ENCODE data around the gene PPFIBP2. TPM values are rescaled to one million over a fixed set of nuclear protein-coding genes. Genes with fewer than 3 reads are reported as not detected.

The PPFIBP2 gene
- total and polyA plus RNA-seq, 2 donors (not counting 1 experiment from before 2014, with no cell fraction given): 22.3 to 175 TPM

DNA sequence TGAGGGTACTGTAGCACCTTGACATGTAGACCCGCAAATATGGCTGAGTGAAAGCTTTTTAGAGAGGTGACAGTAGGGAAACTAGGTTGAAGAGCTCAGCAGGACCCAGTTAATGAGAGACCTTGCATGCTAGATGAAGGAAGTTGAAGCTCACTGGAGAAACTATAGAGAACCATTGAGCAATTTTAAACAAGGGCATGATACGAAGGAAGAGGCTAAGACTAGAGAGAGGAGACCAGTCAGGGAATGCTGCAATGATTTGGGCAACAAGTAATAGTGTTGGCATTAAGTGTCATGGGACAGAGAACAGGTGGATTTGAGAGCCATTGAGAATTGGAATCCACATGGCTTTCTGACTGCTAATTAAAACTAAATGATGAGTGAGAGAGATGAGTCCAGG is 24.4 kb upstream of the PPFIBP2 start:
- H3K9me3 ChIP-seq (ENCODE audit: control extremely low read depth in 1 of 3, control insufficient read depth in 2 of 3, insufficient read depth in 1 of 3, low read length in 2 of 3): no peaks in the 10 kb centered on the region
- H3K4me2 ChIP-seq (replicated peaks; ENCODE audit: low read depth, low read length, poor library complexity, severe bottlenecking): no peak overlapping the region
- H3K79me2 ChIP-seq (ENCODE audit: control insufficient read depth, insufficient read depth, low read length): peaks cover 13% of the 10 kb centered on the region
- no peaks in the 10 kb centered on the region for H3K36me3 ChIP-seq (replicated peaks in 1 of 2; ENCODE audit: control extremely low read depth in 1 of 2, control insufficient read depth in 1 of 2, extremely low read depth in 1 of 2, insufficient read depth in 2 of 2, low read length in 1 of 2)
- ChIA-PET POLR2A (no interaction called here), CTCF (interaction anchor here (2.8 kb wide), 1 partner anchor 47 kb away, joined by 7 read pairs; no protein-coding TSS in a partner anchor)
- intact Hi-C loops (cut with micrococcal nuclease): no loop called here
- Mint-ChIP-seq H3K4me3 (no peak overlapping the region), H3K9me3 (ENCODE audit: insufficient read depth) (no peaks in the 10 kb centered on the region), H3K27me3 (no peaks in the 10 kb centered on the region), H3K4me1 (peaks cover 23% of the 10 kb centered on the region), H3K27ac (no peak overlapping the region)
- H2AFZ ChIP-seq (ENCODE audit: insufficient read depth, low read depth, low read length, poor library complexity, severe bottlenecking): no peak overlapping the region
- ATAC-seq (ENCODE audit: low read depth) (no peak), DNase-seq (no peak)
- TF ChIP-seq CTCF (IDR thresholded peaks at IDR 0.05): no peak
- no peak for TF ChIP-seq EZH2 (IDR thresholded peaks at IDR 0.05; ENCODE audit: borderline replicate concordance, insufficient read depth, low read depth, low read length, poor library complexity, severe bottlenecking)
- H3K4me3 ChIP-seq (ENCODE audit: control extremely low read depth in 1 of 5, extremely low read depth in 1 of 5, insufficient read depth in 1 of 5, low read depth in 2 of 5, low read length in 4 of 5): no peak overlapping the region
- no peak overlapping the region for H3K9ac ChIP-seq (ENCODE audit: low read length)
- H3K27me3 ChIP-seq (replicated peaks in 1 of 4; ENCODE audit: control extremely low read depth in 1 of 4, control insufficient read depth in 3 of 4, insufficient read depth in 4 of 4, low read length in 3 of 4): no peaks in the 10 kb centered on the region
- H3K27ac ChIP-seq (ENCODE audit: low read length in 2 of 2): no peak overlapping the region
- 86% methylated on average over 2 of the region's 2 CpGs for WGBS (ENCODE audit: insufficient coverage)
- no peaks in the 10 kb centered on the region for H4K20me1 ChIP-seq (ENCODE audit: control insufficient read depth, insufficient read depth, low read length, poor library complexity, severe bottlenecking)
- peaks cover 24 to 25% of the 10 kb centered on the region in 2 donors for H3K4me1 ChIP-seq (ENCODE audit: control insufficient read depth in 2 of 2, insufficient read depth in 2 of 2, low read length in 2 of 2)

GRCh38 chr11:7490054-7490453 is 23.7 kb upstream of the PPFIBP2 start:
- H3K36me3 ChIP-seq (replicated peaks in 1 of 2; ENCODE audit: control extremely low read depth in 1 of 2, control insufficient read depth in 1 of 2, extremely low read depth in 1 of 2, insufficient read depth in 2 of 2, low read length in 1 of 2): no peaks in the 10 kb centered on the region
- ATAC-seq (ENCODE audit: low read depth) (no peak), DNase-seq (no peak)
- intact Hi-C loops (cut with micrococcal nuclease): no loop called here
- H3K79me2 ChIP-seq (ENCODE audit: control insufficient read depth, insufficient read depth, low read length): peaks cover 13% of the 10 kb centered on the region
- Mint-ChIP-seq H3K9me3 (ENCODE audit: insufficient read depth) (no peaks in the 10 kb centered on the region), H3K4me3 (no peak overlapping the region), H3K27me3 (no peaks in the 10 kb centered on the region), H3K27ac (no peak overlapping the region), H3K4me1 (peaks cover 28% of the 10 kb centered on the region)
- H3K4me3 ChIP-seq (ENCODE audit: control extremely low read depth in 1 of 5, extremely low read depth in 1 of 5, insufficient read depth in 1 of 5, low read depth in 2 of 5, low read length in 4 of 5): no peak overlapping the region
- WGBS (ENCODE audit: insufficient coverage): 100% methylated on average over 3 of the region's 4 CpGs
- H4K20me1 ChIP-seq (ENCODE audit: control insufficient read depth, insufficient read depth, low read length, poor library complexity, severe bottlenecking): no peaks in the 10 kb centered on the region
- no peak overlapping the region for H3K27ac ChIP-seq (ENCODE audit: low read length in 2 of 2)
- no peak overlapping the region for H3K4me2 ChIP-seq (replicated peaks; ENCODE audit: low read depth, low read length, poor library complexity, severe bottlenecking)
- no peaks in the 10 kb centered on the region for H3K27me3 ChIP-seq (replicated peaks in 1 of 4; ENCODE audit: control extremely low read depth in 1 of 4, control insufficient read depth in 3 of 4, insufficient read depth in 4 of 4, low read length in 3 of 4)
- CTCF ChIA-PET: interaction anchor here (0.9 to 2.8 kb wide), 4 partner anchors 15 to 48 kb away, joined by 3 to 7 read pairs (median 4); no protein-coding TSS in a partner anchor
- no peaks in the 10 kb centered on the region for H3K9me3 ChIP-seq (ENCODE audit: control extremely low read depth in 1 of 3, control insufficient read depth in 2 of 3, insufficient read depth in 1 of 3, low read length in 2 of 3)
- peaks cover 25 to 29% of the 10 kb centered on the region in 2 donors for H3K4me1 ChIP-seq (ENCODE audit: control insufficient read depth in 2 of 2, insufficient read depth in 2 of 2, low read length in 2 of 2)
- POLR2A ChIA-PET: no interaction called here
- TF ChIP-seq EZH2 (IDR thresholded peaks at IDR 0.05; ENCODE audit: borderline replicate concordance, insufficient read depth, low read depth, low read length, poor library complexity, severe bottlenecking) (no peak), CTCF (IDR thresholded peaks at IDR 0.05) (no peak)
- H2AFZ ChIP-seq (ENCODE audit: insufficient read depth, low read depth, low read length, poor library complexity, severe bottlenecking): no peak overlapping the region
- no peak overlapping the region for H3K9ac ChIP-seq (ENCODE audit: low read length)

Data from B cell (primary cell).